ENCODE measurements around the gene PFKL.

PFKL gene

GRCh38 chr21:44366586-44367211 lies 66.8 kb downstream of the PFKL start:
- peak; percentile 42 for DNase-seq

- peak; percentile 55 for DNase-seq
Measured at GRCh38 chr21:44368711-44369446, 69.0 kb downstream of the PFKL start.

- peak; percentile 69 for DNase-seq
Measured at GRCh38 chr21:44370027-44370735, 70.3 kb downstream of the PFKL start.

- no peak for DNase-seq
Measured at GRCh38 chr21:44370786-44371410, 71.0 kb downstream of the PFKL start.

GRCh38 chr21:44371596-44371995 lies 71.7 kb downstream of the PFKL start:
- DNase-seq, result peak; percentile 4

GRCh38 chr21:44372616-44373015 lies 72.8 kb downstream of the PFKL start:
- DNase-seq, result peak; percentile 28

- no peak for DNase-seq
Measured at GRCh38 chr21:44374601-44375280, 74.9 kb downstream of the PFKL start.

GRCh38 chr21:44375281-44375651 lies 75.4 kb downstream of the PFKL start:
- DNase-seq, result peak; percentile 29

- peak; percentile 35 for DNase-seq
Measured at GRCh38 chr21:44375761-44376241, 75.9 kb downstream of the PFKL start.

- DNase-seq, result no peak
Measured at GRCh38 chr21:44376606-44377005, 76.8 kb downstream of the PFKL start.
